Left lobe of liver (tissue), 2 donors: ENCODE results near the gene CNOT1. TPM values are rescaled to one million over a fixed set of nuclear protein-coding genes. Genes with fewer than 3 reads are reported as not detected.
"Not testable (repeated sequence)": the region's sequence is repeated elsewhere in the genome, so short reads cannot be mapped to it uniquely, and the experiment has no call there.

Experiments used
- ATAC-seq: fragments of 200-7000 bp; cut with Tn5 transposase; one replicate; pipeline ENCODE4 v1.9.1; 2020; ENCODE audit warnings: mild to moderate bottlenecking, moderate library complexity
- DNase-seq: peaks from one replicate; pipeline ENCODE4 v3.0.0-alpha.2; 2020; ENCODE audit warnings: low spot score
- total RNA-seq: library from RNA; stranded (reverse); gene quantifications from one replicate; pipeline ENCODE4 v1.2.1, GENCODE V29; 2021
- donor health status: DM: no; HTN: no; CAD: no; lungs with moderate emphysema.
- donor health status: DM: no; HTN: yes; CAD: no.

CNOT1 gene
- total RNA-seq, 1 donor from 2014 or later, result 63.6 TPM

GRCh38 chr16:58582971-58583765 is 46.5 kb downstream of the CNOT1 start:
- peak; percentile 69 for ATAC-seq
- no peak for DNase-seq

DNA sequence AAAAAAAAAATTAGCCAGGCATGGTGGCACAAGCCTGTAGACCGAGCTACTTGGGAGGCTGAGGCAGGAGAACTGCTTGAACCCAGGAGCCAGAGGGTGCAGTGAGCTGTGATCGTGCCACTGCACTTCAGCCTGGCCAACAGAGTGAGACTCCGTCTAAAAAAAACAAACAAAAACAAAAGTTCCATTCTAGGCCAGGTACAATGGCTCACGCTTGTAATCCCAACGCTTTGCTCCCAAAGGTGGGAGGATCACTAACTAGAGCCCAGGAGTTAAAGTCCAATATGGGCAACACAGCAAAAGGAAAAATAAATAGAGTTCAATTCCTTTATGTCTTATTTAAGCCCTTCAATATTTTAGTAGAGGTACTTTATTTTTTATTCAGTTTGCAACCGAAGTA is 47.5 kb downstream of the CNOT1 start:
- peak; percentile 64 for DNase-seq
- ATAC-seq, result peak; percentile 89

GRCh38 chr16:58579587-58579986 is 50.0 kb downstream of the CNOT1 start:
- ATAC-seq (no peak), DNase-seq (no peak)

DNA sequence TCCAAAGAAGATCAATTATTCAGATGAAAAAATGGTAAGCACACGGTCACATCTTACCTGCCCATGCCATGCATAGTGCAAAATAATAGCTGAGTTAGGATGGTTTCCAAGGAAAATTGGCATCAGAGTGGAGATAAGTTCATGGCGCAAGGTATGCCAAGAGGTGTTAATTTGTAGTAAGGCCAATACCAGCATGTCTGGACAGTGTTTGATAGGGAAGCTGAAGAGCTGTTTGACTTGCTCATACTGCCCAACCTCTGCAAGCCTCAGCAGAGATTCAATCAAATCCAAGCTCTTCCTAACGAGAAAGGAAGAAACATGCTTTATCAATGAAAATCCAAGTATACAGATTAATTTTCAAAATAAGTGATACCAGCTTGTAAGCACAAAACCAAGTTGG is 51.0 kb downstream of the CNOT1 start:
- no peak for ATAC-seq

GRCh38 chr16:58577141-58577540 is 52.5 kb downstream of the CNOT1 start:
- no peak for ATAC-seq

More for the DNA sequence above, 51.0 kb downstream of the CNOT1 start:
- no peak for DNase-seq

GRCh38 chr16:58574895-58575294 is 54.7 kb downstream of the CNOT1 start:
- DNase-seq (no peak), ATAC-seq (no peak)

More at GRCh38 chr16:58577141-58577540, 52.5 kb downstream of the CNOT1 start:
- DNase-seq, result no peak

- ATAC-seq, result not testable (repeated sequence)
These were observed 63.9 kb downstream of the CNOT1 start for GRCh38 chr16:58565697-58566096.

DNA sequence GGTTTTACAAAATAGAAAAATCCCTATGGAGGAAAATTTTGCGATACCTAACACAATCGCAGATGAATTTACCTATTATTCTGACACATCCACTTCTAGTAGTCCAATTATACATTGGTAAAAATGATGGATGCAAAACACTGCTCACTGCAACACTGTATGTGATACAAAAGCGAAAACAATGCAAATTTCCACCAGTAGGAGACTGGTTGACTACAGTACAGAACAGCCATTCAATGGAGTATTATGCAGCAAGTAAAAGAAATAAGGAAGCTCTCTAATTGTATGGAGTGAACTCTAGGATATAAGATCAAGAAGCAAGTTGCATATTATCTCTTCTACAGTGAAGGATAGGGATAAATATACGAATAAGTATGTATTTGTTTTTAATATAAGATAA is 65.9 kb downstream of the CNOT1 start:
- no peak for DNase-seq
- ATAC-seq, result no peak

More at GRCh38 chr16:58565697-58566096, 63.9 kb downstream of the CNOT1 start:
- not testable (repeated sequence) for DNase-seq

- ATAC-seq, result no peak
- DNase-seq, result no peak
These were observed 66.4 kb downstream of the CNOT1 start for GRCh38 chr16:58563235-58563634.

- DNase-seq, result no peak
- no peak for ATAC-seq
These were observed 72.9 kb downstream of the CNOT1 start for GRCh38 chr16:58556678-58557077.

GRCh38 chr16:58551496-58551895 is 78.1 kb downstream of the CNOT1 start:
- ATAC-seq, result no peak

GRCh38 chr16:58548378-58548777 is 81.2 kb downstream of the CNOT1 start:
- no peak for DNase-seq
- no peak for ATAC-seq

More at GRCh38 chr16:58551496-58551895, 78.1 kb downstream of the CNOT1 start:
- DNase-seq, result no peak

DNA sequence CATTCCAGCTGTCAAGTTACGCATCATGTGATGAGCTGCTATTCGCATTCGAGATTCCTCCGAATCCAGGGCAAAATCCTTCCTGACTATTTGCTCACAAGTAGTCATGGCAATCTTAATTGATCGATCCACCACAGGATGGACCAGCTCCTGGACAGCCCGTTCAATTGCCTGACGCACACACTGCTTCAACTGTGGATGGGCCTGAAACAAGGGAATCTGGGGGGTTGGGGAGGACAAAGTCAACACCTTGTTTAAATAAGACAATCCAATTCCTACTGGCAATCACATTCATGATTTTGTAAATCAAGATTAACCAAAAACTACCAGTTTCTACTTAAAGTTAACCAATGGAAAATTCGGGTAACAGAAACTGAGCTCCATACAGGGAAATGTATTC is 85.9 kb downstream of the CNOT1 start:
- ATAC-seq, result peak; percentile 91
- DNase-seq, result peak; percentile 58

- no peak for ATAC-seq
- no peak for DNase-seq
These were observed 87.3 kb downstream of the CNOT1 start for GRCh38 chr16:58542291-58542690.

- no peak for DNase-seq
These were observed 87.9 kb downstream of the CNOT1 start for GRCh38 chr16:58541711-58542110.

DNA sequence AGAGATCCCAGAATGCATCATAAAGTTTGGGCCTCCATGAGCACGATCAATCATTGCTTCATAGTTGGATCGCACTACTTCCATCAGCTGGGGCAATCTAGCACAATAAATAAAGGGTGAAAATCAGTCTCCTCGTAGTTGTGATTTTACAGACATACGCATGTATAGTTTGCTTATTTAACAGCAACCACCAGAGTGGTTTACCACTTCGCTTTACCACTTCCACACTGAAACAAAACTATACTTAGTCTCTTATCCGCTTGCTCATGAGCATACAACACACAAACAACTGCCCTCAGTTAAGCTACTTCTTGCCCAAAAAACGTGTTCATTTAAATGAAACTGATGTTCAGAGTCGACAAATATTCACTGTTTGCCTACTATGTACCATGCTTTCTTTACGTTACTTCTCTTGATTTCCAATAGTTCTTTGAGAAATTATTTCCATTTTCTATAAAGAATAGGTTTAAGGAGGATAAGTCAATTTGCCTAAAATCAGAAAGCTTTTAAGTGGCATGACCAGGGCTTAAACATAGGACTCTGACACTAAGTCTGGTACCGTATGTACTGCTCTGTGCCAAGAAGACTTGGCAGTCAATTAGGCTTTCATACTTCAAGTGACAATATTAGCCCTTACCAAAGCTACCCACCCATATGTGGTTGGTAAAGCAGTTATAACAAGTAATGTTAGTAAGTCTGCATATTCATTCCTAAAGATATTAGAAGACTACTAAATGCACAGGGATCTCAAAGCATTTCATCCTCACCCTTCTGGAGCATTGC is 92.3 kb downstream of the CNOT1 start:
- ATAC-seq, result peak; percentile 26
- no peak for DNase-seq

More at GRCh38 chr16:58541711-58542110, 87.9 kb downstream of the CNOT1 start:
- ATAC-seq, result no peak

DNA sequence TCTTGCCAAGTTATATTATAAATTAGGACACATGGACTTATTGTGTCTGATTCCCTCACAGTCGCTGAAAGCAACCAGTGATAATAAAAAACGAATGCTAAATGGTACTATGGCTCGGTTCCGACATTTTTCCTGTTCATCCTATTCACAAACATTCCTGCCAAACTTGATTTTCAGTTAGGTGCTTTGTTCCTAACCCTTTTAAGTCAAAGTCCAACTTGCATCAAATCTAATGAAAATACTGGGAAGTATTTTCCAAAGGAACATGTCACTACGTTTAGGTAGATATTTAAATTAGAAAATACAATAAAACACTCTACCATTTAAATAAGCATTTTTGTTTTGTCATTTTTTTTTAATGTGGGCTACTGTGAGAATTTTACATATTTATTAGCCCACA is 93.3 kb downstream of the CNOT1 start:
- ATAC-seq (peak; percentile 50), DNase-seq (no peak)

DNA sequence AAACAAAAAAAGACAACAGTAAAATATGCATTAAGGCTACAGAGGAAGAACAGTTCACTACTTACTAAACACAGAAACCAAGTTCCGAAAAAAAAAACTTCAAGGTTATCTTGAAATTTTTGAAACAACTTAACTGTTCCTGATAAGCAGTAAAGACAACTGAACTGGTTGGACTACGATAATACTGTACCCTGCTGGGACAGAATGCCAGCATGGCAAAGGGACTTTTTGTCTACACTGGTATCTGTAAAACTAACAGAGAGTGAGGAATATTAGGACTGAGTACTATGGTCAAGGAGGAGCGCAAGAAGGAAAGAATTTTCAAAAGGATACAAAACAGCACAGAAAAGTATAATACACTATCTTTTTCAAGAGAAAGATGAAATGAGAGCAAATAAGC is 94.5 kb downstream of the CNOT1 start:
- DNase-seq, result no peak
- ATAC-seq, result no peak

GRCh38 chr16:58533751-58534470 is 95.7 kb downstream of the CNOT1 start:
- ATAC-seq, result peak; percentile 57
- DNase-seq, result no peak

- no peak for DNase-seq
- no peak for ATAC-seq
These were observed 97.2 kb downstream of the CNOT1 start for GRCh38 chr16:58532414-58532813.

GRCh38 chr16:58530179-58530578 is 99.4 kb downstream of the CNOT1 start:
- DNase-seq (no peak), ATAC-seq (no peak)
